HFF-Myc (cell line): Measurements from ENCODE around the gene DTX3.
A peak's percentile ranks its signal among the peaks of the same experiment; 100 is the strongest.

Experiments used
- DNase-seq: peaks from one replicate; pipeline ENCODE4 v3.0.0-alpha.2; 2011; ENCODE audit warnings: low read depth; ENCODE audit errors: extremely low read depth
- H3K4me3 ChIP-seq: replicated peaks from 2 replicates; pipeline ENCODE4 v1.5.1; 2011; ENCODE audit warnings: low read depth, mild to moderate bottlenecking, control low read depth, low read length
- TF ChIP-seq, protein P1 (sequence below): IDR thresholded peaks from 2 replicates; pipeline ENCODE4 v1.5.1; 2012; ENCODE audit warnings: mild to moderate bottlenecking, low read depth, low read length, control low read depth; ENCODE audit errors: missing control alignments

Gene DTX3

DNA sequence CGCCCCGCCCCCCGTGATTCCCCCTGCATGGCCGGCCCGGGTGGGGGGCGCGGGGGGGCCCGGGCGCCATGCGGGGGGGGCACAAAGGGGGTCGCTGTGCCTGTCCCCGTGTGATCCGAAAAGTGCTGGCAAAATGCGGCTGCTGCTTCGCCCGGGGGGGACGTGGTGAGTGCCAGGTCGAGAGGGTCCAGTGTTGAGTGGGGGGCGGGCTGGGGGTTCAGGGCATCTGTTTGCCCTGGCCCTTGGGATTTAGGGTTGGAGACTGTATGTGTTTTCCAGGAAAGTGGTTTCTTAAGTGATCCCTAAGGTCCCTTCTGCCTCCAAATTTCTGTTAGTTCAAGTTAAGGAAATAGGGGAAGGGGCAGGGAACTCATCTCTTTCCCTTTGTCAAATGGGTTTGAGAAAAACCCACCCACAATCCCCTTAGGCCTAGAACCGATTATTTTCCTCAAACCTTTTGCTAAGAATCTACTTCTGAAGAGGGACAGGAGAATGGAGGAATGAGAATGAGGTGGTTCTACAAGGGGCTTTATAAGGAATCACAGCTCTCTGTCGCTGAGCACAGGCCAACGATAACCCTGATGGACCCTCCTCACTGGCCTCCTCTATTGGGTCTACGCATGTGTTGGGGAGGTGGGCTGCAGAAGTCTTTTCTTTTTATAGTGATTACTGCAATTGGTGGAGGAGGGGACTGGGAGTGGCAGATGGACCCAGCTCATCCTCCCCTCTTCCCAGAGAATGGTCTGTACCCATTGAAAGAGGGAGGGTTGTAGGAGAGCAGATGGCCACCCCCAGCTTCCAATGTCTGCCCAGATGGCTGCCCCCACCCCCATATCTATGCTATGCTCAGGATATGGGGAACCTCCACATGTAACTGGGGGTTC, 7.4 kb downstream of the DTX3 start:
- H3K4me3 ChIP-seq, result peak overlapping the region; percentile 54
- TF ChIP-seq, protein P1, sequence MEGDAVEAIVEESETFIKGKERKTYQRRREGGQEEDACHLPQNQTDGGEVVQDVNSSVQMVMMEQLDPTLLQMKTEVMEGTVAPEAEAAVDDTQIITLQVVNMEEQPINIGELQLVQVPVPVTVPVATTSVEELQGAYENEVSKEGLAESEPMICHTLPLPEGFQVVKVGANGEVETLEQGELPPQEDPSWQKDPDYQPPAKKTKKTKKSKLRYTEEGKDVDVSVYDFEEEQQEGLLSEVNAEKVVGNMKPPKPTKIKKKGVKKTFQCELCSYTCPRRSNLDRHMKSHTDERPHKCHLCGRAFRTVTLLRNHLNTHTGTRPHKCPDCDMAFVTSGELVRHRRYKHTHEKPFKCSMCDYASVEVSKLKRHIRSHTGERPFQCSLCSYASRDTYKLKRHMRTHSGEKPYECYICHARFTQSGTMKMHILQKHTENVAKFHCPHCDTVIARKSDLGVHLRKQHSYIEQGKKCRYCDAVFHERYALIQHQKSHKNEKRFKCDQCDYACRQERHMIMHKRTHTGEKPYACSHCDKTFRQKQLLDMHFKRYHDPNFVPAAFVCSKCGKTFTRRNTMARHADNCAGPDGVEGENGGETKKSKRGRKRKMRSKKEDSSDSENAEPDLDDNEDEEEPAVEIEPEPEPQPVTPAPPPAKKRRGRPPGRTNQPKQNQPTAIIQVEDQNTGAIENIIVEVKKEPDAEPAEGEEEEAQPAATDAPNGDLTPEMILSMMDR, result no peak
- no peak for DNase-seq

DNA sequence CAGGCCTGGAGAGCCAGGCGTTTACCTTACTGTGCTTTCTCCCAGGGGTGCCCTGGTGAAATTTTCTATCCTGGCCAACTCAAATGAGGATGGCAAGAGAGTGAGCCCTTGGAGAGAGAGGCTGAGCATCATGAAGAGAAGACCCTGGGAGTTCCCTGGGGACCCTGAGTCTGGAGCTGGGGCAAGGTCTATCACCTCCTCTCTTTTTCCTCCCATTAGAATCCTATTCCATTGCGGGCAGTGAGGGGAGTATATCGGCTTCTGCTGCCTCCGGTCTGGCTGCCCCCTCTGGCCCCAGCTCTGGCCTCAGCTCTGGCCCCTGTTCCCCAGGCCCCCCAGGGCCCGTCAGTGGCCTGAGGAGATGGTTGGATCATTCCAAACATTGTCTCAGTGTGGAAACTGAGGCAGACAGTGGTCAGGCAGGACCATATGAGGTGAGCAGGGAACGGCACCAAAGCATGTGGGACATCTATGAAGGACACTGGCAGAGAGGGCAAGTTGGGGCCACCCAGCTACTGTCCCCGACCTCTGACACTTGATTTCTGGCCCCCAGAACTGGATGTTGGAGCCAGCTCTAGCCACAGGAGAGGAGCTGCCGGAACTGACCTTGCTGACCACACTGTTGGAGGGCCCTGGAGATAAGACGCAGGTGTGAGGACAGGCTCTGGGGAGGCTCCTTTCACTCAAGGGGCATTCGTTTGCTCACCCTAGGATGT, 8.2 kb downstream of the DTX3 start:
- H3K4me3 ChIP-seq, result no peak overlapping the region
- TF ChIP-seq, protein P1, result no peak
- no peak for DNase-seq

GRCh38 chr12:57613427-57614109, 8.9 kb downstream of the DTX3 start:
- DNase-seq, result no peak
- TF ChIP-seq, protein P1, result no peak
- H3K4me3 ChIP-seq, result no peak overlapping the region

DNA sequence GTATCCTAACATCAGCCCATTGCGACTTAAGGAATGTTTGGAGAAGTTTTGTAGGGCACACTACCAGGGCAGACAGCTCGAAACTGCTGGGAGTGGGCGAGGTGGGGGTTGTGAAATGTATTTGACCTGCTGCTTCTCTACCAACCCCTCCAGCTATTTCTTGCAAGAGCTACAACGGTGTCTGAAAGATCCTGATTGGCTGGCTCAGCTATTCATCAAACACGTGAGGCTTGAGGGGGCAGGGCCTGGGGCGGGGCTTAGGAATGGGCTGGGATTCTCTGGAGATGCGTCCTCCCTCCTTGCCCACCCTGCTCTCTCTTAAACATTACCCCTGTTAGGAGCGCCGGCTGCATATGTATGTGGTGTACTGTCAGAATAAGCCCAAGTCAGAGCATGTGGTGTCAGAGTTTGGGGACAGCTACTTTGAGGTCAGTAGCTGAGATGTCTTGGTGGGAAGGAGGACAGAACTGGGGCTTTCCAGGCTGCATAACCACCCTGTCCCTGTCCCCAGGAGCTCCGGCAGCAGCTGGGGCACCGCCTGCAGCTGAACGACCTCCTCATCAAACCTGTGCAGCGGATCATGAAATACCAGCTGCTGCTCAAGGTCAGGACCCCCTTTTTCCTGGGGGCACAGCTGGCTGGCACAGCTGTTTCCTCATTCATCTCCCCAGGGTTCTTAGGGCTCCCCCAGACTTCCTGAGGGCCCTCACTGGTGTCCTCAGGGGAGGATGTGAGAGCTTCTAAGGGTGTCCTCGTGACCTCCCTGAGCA, 9.7 kb downstream of the DTX3 start:
- no peak for DNase-seq
- no peak overlapping the region for H3K4me3 ChIP-seq
- TF ChIP-seq, protein P1, result no peak

DNA sequence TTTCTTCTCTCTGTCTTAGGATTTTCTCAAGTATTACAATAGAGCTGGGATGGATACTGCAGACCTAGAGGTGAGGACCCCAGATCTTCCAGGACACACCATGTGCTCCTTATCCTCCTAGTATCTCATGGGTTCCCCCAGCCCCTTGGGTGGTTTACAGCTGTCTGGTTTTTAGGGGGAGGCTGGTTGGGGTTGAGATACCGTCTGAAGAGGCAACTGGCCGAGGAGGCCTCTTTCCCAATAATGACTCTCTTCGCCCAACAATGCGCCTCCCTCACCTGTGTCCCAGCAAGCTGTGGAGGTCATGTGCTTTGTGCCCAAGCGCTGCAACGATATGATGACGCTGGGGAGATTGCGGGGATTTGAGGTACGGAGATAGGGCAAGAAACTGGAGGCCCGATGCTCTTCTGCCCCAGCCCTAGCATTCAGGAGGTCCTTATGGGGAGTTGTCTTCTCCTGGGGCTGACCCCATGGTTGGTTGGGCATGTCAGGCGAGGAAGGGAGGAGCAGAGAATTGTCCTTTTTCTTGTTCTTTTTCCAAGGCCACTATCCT, 10.4 kb downstream of the DTX3 start:
- no peak for DNase-seq
- no peak overlapping the region for H3K4me3 ChIP-seq

More for the DNA sequence above, 10.4 kb downstream of the DTX3 start:
- TF ChIP-seq, protein P1, result no peak
